ENCODE measurements around the gene TTC7B. TPM values are rescaled to one million over a fixed set of nuclear protein-coding genes. Genes with fewer than 3 reads are reported as not detected.

Gene TTC7B
- total RNA-seq, 1 experiment from 2014 or later, result 70.6 TPM

DNA sequence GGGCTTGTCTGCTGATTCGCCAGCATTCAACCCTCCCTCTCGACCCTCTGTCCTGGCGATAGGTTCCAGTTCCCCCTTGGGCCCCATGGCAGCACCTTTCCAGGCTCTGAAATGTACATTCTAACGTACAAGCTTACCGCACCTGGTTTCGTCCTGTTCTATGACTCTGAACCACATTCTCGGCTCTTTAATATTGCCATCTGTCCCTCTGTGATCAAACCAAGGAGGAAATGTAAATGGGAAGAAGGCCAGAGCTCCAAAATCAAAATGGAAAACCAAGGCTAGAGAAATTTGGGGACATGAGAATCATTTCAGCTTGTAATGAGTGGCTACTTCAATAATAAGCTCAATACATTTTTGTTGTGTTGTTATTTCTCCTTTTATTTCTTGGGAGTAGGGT is 117.2 kb downstream of the TTC7B start:
- RAD21 ChIA-PET (ENCODE audit: low non-redundant PET in 1 of 2, low total read pairs in 2 of 2, uncharacterized antibody in 2 of 2, unreplicated experiment in 2 of 2), result interaction anchor here in 1 of 2 experiments (0.8 kb wide), 1 partner anchor 300 kb away, joined by 3 read pairs; no protein-coding TSS in a partner anchor
- CTCF ChIA-PET, result interaction anchor here (2.2 to 3.3 kb wide), 2 partner anchors 397 to 726 kb away, joined by 8 to 32 read pairs; no protein-coding TSS in a partner anchor
- Histone ChIP-seq H3K4me2 (ENCODE audit: low read length) (no peak overlapping the region), H3K9me2 (ENCODE audit: insufficient read depth) (no peaks in the 10 kb centered on the region), H3K36me3 (ENCODE audit: control insufficient read depth in 1 of 2, insufficient read depth in 2 of 2, low read length in 2 of 2) (no peaks in the 10 kb centered on the region), H3K4me1 (ENCODE audit: control insufficient read depth in 1 of 2, insufficient read depth in 2 of 2, low read length in 2 of 2) (peaks cover 2 to 8% of the 10 kb centered on the region in 2 experiments; a peak in 2 of 4 replicates), H3K9me3 (ENCODE audit: control insufficient read depth in 1 of 2, insufficient read depth in 1 of 2, low read depth in 1 of 2, low read length in 2 of 2) (no peaks in the 10 kb centered on the region), H3K27me3 (ENCODE audit: insufficient read depth, low read length) (no peaks in the 10 kb centered on the region), H3K9ac (ENCODE audit: low read length) (no peak overlapping the region), H3K4me3 (replicated peaks in 1 of 2; ENCODE audit: low read depth in 1 of 2, low read length in 2 of 2) (no peak overlapping the region), H2AFZ (ENCODE audit: low read depth, low read length, poor library complexity, severe bottlenecking) (no peak overlapping the region), H4K20me1 (ENCODE audit: insufficient read depth) (no peaks in the 10 kb centered on the region; the same call in 1 of the 2 replicates), H3K27ac (ENCODE audit: low read depth, low read length) (no peak overlapping the region), H3K79me2 (ENCODE audit: insufficient read depth, low read length) (no peaks in the 10 kb centered on the region)
- DNase-seq (ENCODE audit: low read depth, low spot score) (no peak), ATAC-seq (no peak)
- intact Hi-C loops (cut with micrococcal nuclease), result loop anchor here (5.0 kb wide), 1 partner anchor 182 kb away; no protein-coding TSS in a partner anchor
- POLR2A ChIA-PET, result no interaction called here
- TF ChIP-seq POLR2AphosphoS5 (IDR thresholded peaks at IDR 0.05; ENCODE audit: low read depth, low read length) (no peak), ZNF274 (IDR thresholded peaks at IDR 0.05; ENCODE audit: low read depth, low read length) (no peak), CEBPB (IDR thresholded peaks at IDR 0.05; ENCODE audit: low read depth) (no peak), FOSL1 (IDR thresholded peaks at IDR 0.05; ENCODE audit: low read depth) (no peak), CBX3 (IDR thresholded peaks at IDR 0.05; ENCODE audit: low read depth) (no peak), ELF1 (IDR thresholded peaks at IDR 0.05; ENCODE audit: borderline replicate concordance, low read depth) (no peak), POLR2A (IDR thresholded peaks at IDR 0.05; ENCODE audit: borderline replicate concordance, extremely low read depth, insufficient read depth, insufficient read length) (no peak), SRF (IDR thresholded peaks at IDR 0.05; ENCODE audit: low read depth) (no peak), SIN3A (IDR thresholded peaks at IDR 0.05; ENCODE audit: low read depth) (no peak), YY1 (IDR thresholded peaks at IDR 0.05; ENCODE audit: extremely low read depth, insufficient replicate concordance, low read depth, low read length) (no peak)
- TF ChIP-seq, protein P1, sequence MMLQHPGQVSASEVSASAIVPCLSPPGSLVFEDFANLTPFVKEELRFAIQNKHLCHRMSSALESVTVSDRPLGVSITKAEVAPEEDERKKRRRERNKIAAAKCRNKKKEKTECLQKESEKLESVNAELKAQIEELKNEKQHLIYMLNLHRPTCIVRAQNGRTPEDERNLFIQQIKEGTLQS (IDR thresholded peaks at IDR 0.05), result no peak
- TF ChIP-seq, protein P2, sequence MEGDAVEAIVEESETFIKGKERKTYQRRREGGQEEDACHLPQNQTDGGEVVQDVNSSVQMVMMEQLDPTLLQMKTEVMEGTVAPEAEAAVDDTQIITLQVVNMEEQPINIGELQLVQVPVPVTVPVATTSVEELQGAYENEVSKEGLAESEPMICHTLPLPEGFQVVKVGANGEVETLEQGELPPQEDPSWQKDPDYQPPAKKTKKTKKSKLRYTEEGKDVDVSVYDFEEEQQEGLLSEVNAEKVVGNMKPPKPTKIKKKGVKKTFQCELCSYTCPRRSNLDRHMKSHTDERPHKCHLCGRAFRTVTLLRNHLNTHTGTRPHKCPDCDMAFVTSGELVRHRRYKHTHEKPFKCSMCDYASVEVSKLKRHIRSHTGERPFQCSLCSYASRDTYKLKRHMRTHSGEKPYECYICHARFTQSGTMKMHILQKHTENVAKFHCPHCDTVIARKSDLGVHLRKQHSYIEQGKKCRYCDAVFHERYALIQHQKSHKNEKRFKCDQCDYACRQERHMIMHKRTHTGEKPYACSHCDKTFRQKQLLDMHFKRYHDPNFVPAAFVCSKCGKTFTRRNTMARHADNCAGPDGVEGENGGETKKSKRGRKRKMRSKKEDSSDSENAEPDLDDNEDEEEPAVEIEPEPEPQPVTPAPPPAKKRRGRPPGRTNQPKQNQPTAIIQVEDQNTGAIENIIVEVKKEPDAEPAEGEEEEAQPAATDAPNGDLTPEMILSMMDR (IDR thresholded peaks at IDR 0.05 in 2 of 3, conservative IDR thresholded peaks at IDR 0.05 in 1 of 3; ENCODE audit: borderline replicate concordance in 1 of 3, insufficient read depth in 1 of 3, low read depth in 2 of 3, low read length in 2 of 3), result no peak
- no TSS peak for BruUV-seq (replicated peaks)
